GM12878 (cell line): ENCODE data around the gene ZNF174. TPM values are rescaled to one million over a fixed set of nuclear protein-coding genes. Genes with fewer than 3 reads are reported as not detected.

Source experiments
- ATAC-seq: fragments of 200-7000 bp; cut with Tn5 transposase; 3 replicates; pipeline ENCODE4 v1.9.1; 2020; ENCODE audit warnings: mild to moderate bottlenecking, moderate library complexity
- BruUV-seq: library from RNA; stranded (reverse); fragments of 400-500 nt; replicated peaks from 2 replicates; lab custom pipeline; 2021; lab: Mats Ljungman, UMichigan
- CTCF ChIA-PET: fragments of 300-600 bp; sonication (Branson Sonifier 250); formaldehyde crosslinking; extraction: SDS; loops from one replicate; lab custom pipeline; 2021; ENCODE audit warnings: inconsistent platforms; lab: Yijun Ruan, JAX
- POLR2A ChIA-PET: fragments of 350-600 bp; formaldehyde crosslinking; extraction: SDS; loops from one replicate; lab custom pipeline; 2021; ENCODE audit warnings: inconsistent platforms; lab: Charles Lee
- RAD21 ChIA-PET: fragments of 300-600 bp; sonication (Branson Sonifier 250); formaldehyde crosslinking; loops from one replicate; lab custom pipeline; 2023; ENCODE audit warnings: antibody characterized with exemption; ENCODE audit not compliant: unreplicated experiment; lab: Charles Lee
- SMC1A ChIA-PET: fragments of 300-600 bp; sonication (Branson Sonifier 250); formaldehyde crosslinking; loops from one replicate; lab custom pipeline; 2023; ENCODE audit not compliant: unreplicated experiment, uncharacterized antibody; lab: Charles Lee
- DNase-seq: peaks from one replicate; pipeline ENCODE4 v3.0.0-alpha.2; 2011; ENCODE audit warnings: low read depth, low spot score
- FAIRE-seq: peaks from 3 replicates; lab custom pipeline; 2011; peaks lifted over from hg19 to GRCh38; lab: Jason Lieb, UNC
- H2AFZ ChIP-seq: 2 replicates; pipeline ENCODE4 v1.6.0; 2011; ENCODE audit warnings: low read depth, low read length, control low read depth; ENCODE audit not compliant: control insufficient read depth
- H3K27ac ChIP-seq: 2 replicates; pipeline ENCODE4 v1.5.1; 2011; ENCODE audit warnings: control low read depth; ENCODE audit not compliant: control insufficient read depth, insufficient read depth
- H3K27me3 ChIP-seq, 2 experiments: replicated peaks in 1 of 2; 2 replicates each; pipeline versions ENCODE4 v1.6.0 to v1.6.1; 2011; ENCODE audit warnings: low read length in 1 of 2; ENCODE audit not compliant: control insufficient read depth in 2 of 2, insufficient read depth in 2 of 2
- H3K36me3 ChIP-seq, 2 experiments: 2 replicates each; pipeline ENCODE4 v1.5.1; 2011; ENCODE audit warnings: low read length in 1 of 2; ENCODE audit not compliant: control insufficient read depth in 2 of 2, insufficient read depth in 2 of 2
- H3K4me1 ChIP-seq: 2 replicates; pipeline ENCODE4 v1.6.1; 2011; ENCODE audit warnings: mild to moderate bottlenecking, low read length, moderate library complexity, mixed read lengths; ENCODE audit not compliant: control insufficient read depth, insufficient read depth
- H3K4me2 ChIP-seq: 2 replicates; pipeline ENCODE4 v1.6.0; 2011; ENCODE audit warnings: control low read depth; ENCODE audit not compliant: control insufficient read depth, insufficient read depth
- H3K4me3 ChIP-seq: fragments of 200-600 bp; sonication (generic); 2 replicates; pipeline ENCODE4 v1.5.1; 2016
- H3K79me2 ChIP-seq: 2 replicates; pipeline ENCODE4 v1.6.0; 2011; ENCODE audit warnings: low read length; ENCODE audit not compliant: control insufficient read depth, insufficient read depth
- H3K9ac ChIP-seq: 2 replicates; pipeline ENCODE4 v1.8.0; 2011; ENCODE audit warnings: low read length, control low read depth, mixed read lengths; ENCODE audit not compliant: control insufficient read depth, insufficient read depth
- H3K9me3 ChIP-seq: replicated peaks from 3 replicates; pipeline ENCODE4 v1.5.1; 2011; ENCODE audit warnings: mild to moderate bottlenecking, low read length; ENCODE audit not compliant: control insufficient read depth, insufficient read depth
- H4K20me1 ChIP-seq: 2 replicates; pipeline ENCODE4 v1.6.0; 2011; ENCODE audit not compliant: control insufficient read depth, insufficient read depth
- BHLHE40 ChIP-seq, 2 experiments: fragments of 450-650 bp in 1 of 2; IDR thresholded peaks; 2 replicates each; pipeline ENCODE4 v1.6.1; 2011 to 2017; ENCODE audit warnings: low read depth in 2 of 2, borderline replicate concordance in 1 of 2, improper control_type of control experiment in 1 of 2, low read length in 1 of 2, mild to moderate bottlenecking in 1 of 2
- EGR1 ChIP-seq, 2 experiments: IDR thresholded peaks; 1 replicate in 1 of 2; 2 replicates in 1 of 2; pipeline ENCODE4 v1.6.1; 2011 to 2012; ENCODE audit warnings: low read depth in 2 of 2, low read length in 2 of 2, borderline replicate concordance in 1 of 2, mild to moderate bottlenecking in 1 of 2, moderate library complexity in 1 of 2
- HDGF ChIP-seq: fragments of 450-650 bp; IDR thresholded peaks from 2 replicates; pipeline ENCODE4 v1.6.1; 2016; ENCODE audit warnings: antibody characterized with exemption
- IKZF1 ChIP-seq: fragments of 450-650 bp; conservative IDR thresholded peaks from 2 replicates; pipeline ENCODE4 v1.6.1; 2017; ENCODE audit warnings: antibody characterized with exemption, mild to moderate bottlenecking
- PAX8 ChIP-seq: fragments of 450-650 bp; IDR thresholded peaks from 2 replicates; pipeline ENCODE4 v1.6.1; 2017; ENCODE audit warnings: mild to moderate bottlenecking, moderate library complexity
- POLR2AphosphoS5 ChIP-seq: IDR thresholded peaks from 2 replicates; pipeline ENCODE4 v1.6.1; 2011; ENCODE audit warnings: mild to moderate bottlenecking, low read length, inconsistent platforms
- RELA ChIP-seq: fragments of 450-650 bp; IDR thresholded peaks from 2 replicates; pipeline ENCODE4 v1.8.0; 2014; ENCODE audit warnings: borderline replicate concordance; ENCODE audit not compliant: partially characterized antibody
- SIN3A ChIP-seq: IDR thresholded peaks from 2 replicates; pipeline ENCODE4 v1.6.1; 2012; ENCODE audit warnings: low read depth, low read length, improper control_type of control experiment
- SMAD5 ChIP-seq: IDR thresholded peaks from 2 replicates; pipeline ENCODE4 v1.6.1; 2016; ENCODE audit warnings: antibody characterized with exemption, low read depth
- TBL1XR1 ChIP-seq: IDR thresholded peaks from 2 replicates; pipeline ENCODE4 v1.6.1; 2012; ENCODE audit warnings: low read depth, low read length, improper control_type of control experiment
- TCF7 ChIP-seq: IDR thresholded peaks from 2 replicates; pipeline ENCODE4 v1.6.1; 2014; ENCODE audit warnings: antibody characterized with exemption, borderline replicate concordance
- USF2 ChIP-seq: IDR thresholded peaks from 2 replicates; pipeline ENCODE4 v1.6.1; 2011; ENCODE audit warnings: low read depth, low read length, improper control_type of control experiment, borderline replicate concordance
- WGBS: methylation state at CpG from one replicate; pipeline ENCODE4 v1.1.6; 2016; ENCODE audit warnings: low lambda C conversion rate; ENCODE audit not compliant: insufficient replicate concordance, insufficient coverage; ENCODE audit errors: missing lambda C conversion rate; 5-methylcytosine and 5-hydroxymethylcytosine counted together
- in situ Hi-C: fragments of 300-500 bp; cut with MboI; formaldehyde crosslinking; loops from 9 replicates; pipeline ENCODE4 v1.14.3; 2018; ENCODE audit warnings: mixed read lengths
- intact Hi-C: fragments of 100-400 bp; cut with micrococcal nuclease; formaldehyde crosslinking; loops from one replicate; pipeline ENCODE4 v1.14.2; 2022; ENCODE audit not compliant: unreplicated experiment
- polyA plus RNA-seq, 11 experiments: library from polyadenylated mRNA; depleted of rRNA in 4 of 11; unstranded in 6 of 11; stranded (reverse) in 5 of 11; fragments of >200 nt; fragmentation: Nextera tagmentation in 4 of 11; fragmentation: Illumina TruSeq in 1 of 11; extraction: Ambion mirVana in 4 of 11; extraction: Trizol in 1 of 11; gene quantifications; 1 replicate in 1 of 11; 2 replicates in 10 of 11; pipeline versions ENCODE4 v1.2.1 to v1.2.3, GENCODE V29; 2011 to 2016; ENCODE audit warnings: inconsistent platforms in 2 of 11, missing spikeins in 2 of 11, low read depth in 1 of 11
- total RNA-seq, 4 experiments: library from RNA; depleted of rRNA in 3 of 4; stranded (reverse); fragments of >200 nt in 3 of 4; fragmentation: Illumina TruSeq in 1 of 4; extraction: Trizol in 1 of 4; gene quantifications; 2 replicates each; pipeline versions ENCODE4 v1.2.1 to v1.2.3, GENCODE V29; 2013 to 2021
- TF ChIP-seq, protein P1 (sequence below): fragments of 450-650 bp; IDR thresholded peaks from 2 replicates; pipeline ENCODE4 v1.6.1; 2017; ENCODE audit warnings: mild to moderate bottlenecking
- TF ChIP-seq, protein P2 (sequence below): fragments of 450-650 bp; formaldehyde crosslinking; IDR thresholded peaks from 2 replicates; pipeline ENCODE4 v1.4.0; 2020; ENCODE audit warnings: mild to moderate bottlenecking, moderate library complexity

The ZNF174 gene
- total and polyA plus RNA-seq, 10 of the 15 experiments (the other 5 are each of a cell fraction or from before 2014, with no cell fraction given): 3.0 to 14.3 (median 10.1) TPM

- peak overlapping the region; percentile 77 for H3K4me3 ChIP-seq
- POLR2A ChIA-PET: interaction anchor here (0.6 to 1.8 kb wide), 2 partner anchors 14 to 286 kb away, joined by 5 to 10 read pairs; partner anchors contain the start of genes NAA60 and ZNF597
- ATAC-seq: peak; percentile 93
- TF ChIP-seq, protein P1, sequence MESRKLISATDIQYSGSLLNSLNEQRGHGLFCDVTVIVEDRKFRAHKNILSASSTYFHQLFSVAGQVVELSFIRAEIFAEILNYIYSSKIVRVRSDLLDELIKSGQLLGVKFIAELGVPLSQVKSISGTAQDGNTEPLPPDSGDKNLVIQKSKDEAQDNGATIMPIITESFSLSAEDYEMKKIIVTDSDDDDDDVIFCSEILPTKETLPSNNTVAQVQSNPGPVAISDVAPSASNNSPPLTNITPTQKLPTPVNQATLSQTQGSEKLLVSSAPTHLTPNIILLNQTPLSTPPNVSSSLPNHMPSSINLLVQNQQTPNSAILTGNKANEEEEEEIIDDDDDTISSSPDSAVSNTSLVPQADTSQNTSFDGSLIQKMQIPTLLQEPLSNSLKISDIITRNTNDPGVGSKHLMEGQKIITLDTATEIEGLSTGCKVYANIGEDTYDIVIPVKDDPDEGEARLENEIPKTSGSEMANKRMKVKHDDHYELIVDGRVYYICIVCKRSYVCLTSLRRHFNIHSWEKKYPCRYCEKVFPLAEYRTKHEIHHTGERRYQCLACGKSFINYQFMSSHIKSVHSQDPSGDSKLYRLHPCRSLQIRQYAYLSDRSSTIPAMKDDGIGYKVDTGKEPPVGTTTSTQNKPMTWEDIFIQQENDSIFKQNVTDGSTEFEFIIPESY: no peak
- TF ChIP-seq SIN3A (peak; percentile 61), TBL1XR1 (no peak), SMAD5 (0 out of 2 replicates have a peak, but pooled peaks have one; percentile 37), HDGF (peak; percentile 57; the same call in 1 of the 2 replicates), RELA (peak; percentile 45), TCF7 (no peak), IKZF1 (peak; percentile 88), EGR1 (IDR thresholded peaks at IDR 0.05; ENCODE audit: borderline replicate concordance in 1 of 2, low read depth in 2 of 2, low read length in 2 of 2) (peak in 1 of 2 experiments; percentile 77; a peak in 2 of 3 replicates), BHLHE40 (IDR thresholded peaks at IDR 0.05; ENCODE audit: borderline replicate concordance in 1 of 2, low read depth in 2 of 2, low read length in 1 of 2) (peak in 1 of 2 experiments; percentile 66; a peak in 1 of 4 replicates), USF2 (peak; percentile 80), POLR2AphosphoS5 (peak; percentile 89), PAX8 (no peak)
- TF ChIP-seq, protein P2, sequence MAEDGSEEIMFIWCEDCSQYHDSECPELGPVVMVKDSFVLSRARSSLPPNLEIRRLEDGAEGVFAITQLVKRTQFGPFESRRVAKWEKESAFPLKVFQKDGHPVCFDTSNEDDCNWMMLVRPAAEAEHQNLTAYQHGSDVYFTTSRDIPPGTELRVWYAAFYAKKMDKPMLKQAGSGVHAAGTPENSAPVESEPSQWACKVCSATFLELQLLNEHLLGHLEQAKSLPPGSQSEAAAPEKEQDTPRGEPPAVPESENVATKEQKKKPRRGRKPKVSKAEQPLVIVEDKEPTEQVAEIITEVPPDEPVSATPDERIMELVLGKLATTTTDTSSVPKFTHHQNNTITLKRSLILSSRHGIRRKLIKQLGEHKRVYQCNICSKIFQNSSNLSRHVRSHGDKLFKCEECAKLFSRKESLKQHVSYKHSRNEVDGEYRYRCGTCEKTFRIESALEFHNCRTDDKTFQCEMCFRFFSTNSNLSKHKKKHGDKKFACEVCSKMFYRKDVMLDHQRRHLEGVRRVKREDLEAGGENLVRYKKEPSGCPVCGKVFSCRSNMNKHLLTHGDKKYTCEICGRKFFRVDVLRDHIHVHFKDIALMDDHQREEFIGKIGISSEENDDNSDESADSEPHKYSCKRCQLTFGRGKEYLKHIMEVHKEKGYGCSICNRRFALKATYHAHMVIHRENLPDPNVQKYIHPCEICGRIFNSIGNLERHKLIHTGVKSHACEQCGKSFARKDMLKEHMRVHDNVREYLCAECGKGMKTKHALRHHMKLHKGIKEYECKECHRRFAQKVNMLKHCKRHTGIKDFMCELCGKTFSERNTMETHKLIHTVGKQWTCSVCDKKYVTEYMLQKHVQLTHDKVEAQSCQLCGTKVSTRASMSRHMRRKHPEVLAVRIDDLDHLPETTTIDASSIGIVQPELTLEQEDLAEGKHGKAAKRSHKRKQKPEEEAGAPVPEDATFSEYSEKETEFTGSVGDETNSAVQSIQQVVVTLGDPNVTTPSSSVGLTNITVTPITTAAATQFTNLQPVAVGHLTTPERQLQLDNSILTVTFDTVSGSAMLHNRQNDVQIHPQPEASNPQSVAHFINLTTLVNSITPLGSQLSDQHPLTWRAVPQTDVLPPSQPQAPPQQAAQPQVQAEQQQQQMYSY (CRISPR knock-in tag): no peak
Measured at GRCh38 chr16:3457434-3458252, 56.6 kb downstream of the ZNF174 start.

More at GRCh38 chr16:3457434-3458252, 56.6 kb downstream of the ZNF174 start:
- Histone ChIP-seq H3K27ac (peak overlapping the region; percentile 94), H3K36me3 (no peaks in the 10 kb centered on the region), H3K9me3 (no peaks in the 10 kb centered on the region), H3K4me1 (peaks cover 21% of the 10 kb centered on the region), H3K27me3 (no peaks in the 10 kb centered on the region), H3K9ac (peak overlapping the region; percentile 79), H4K20me1 (no peaks in the 10 kb centered on the region; the same call in 1 of the 2 replicates), H3K79me2 (peaks cover 49% of the 10 kb centered on the region), H2AFZ (peak overlapping the region; percentile 93), H3K4me2 (peak overlapping the region; percentile 99)
- peak; percentile 49 for DNase-seq
- TSS peak; percentile 98 for BruUV-seq
- ChIA-PET CTCF (interaction anchor here (0.7 to 1.1 kb wide), 6 partner anchors 9 to 286 kb away, joined by 3 to 8 read pairs (median 4); partner anchors contain the start of genes NAA60, ZNF200 and ZNF597), RAD21 (no interaction called here), SMC1A (interaction anchor here (0.7 to 1.8 kb wide), 6 partner anchors 13 to 269 kb away, joined by 3 to 6 read pairs (median 4); partner anchors contain the start of genes NAA60, ZNF174, ZNF597 and ZSCAN32)
- FAIRE-seq: peak; percentile 18
- in situ Hi-C loops: no loop called here
- 1% methylated on average over 62 of the region's 83 CpGs for WGBS
- intact Hi-C loops: loop anchor here (2.0 kb wide), 2 partner anchors 193 to 269 kb away; partner anchors contain the start of gene OR1F1
